HG03558 (cell line): ENCODE measurements around the gene LYSET.
A peak's percentile ranks its signal among the peaks of the same experiment; 100 is the strongest.
"Not testable (repeated sequence)": the region's sequence is repeated elsewhere in the genome, so short reads cannot be mapped to it uniquely, and the experiment has no call there.

Experiments used
- ATAC-seq: cut with Tn5 transposase; IDR thresholded peaks from one replicate; pipeline ENCODE4 v1.9.1; 2021; ENCODE audit warnings: moderate number of reproducible peaks; ENCODE audit not compliant: unreplicated experiment; ENCODE audit errors: extremely low read depth

Gene LYSET

DNA sequence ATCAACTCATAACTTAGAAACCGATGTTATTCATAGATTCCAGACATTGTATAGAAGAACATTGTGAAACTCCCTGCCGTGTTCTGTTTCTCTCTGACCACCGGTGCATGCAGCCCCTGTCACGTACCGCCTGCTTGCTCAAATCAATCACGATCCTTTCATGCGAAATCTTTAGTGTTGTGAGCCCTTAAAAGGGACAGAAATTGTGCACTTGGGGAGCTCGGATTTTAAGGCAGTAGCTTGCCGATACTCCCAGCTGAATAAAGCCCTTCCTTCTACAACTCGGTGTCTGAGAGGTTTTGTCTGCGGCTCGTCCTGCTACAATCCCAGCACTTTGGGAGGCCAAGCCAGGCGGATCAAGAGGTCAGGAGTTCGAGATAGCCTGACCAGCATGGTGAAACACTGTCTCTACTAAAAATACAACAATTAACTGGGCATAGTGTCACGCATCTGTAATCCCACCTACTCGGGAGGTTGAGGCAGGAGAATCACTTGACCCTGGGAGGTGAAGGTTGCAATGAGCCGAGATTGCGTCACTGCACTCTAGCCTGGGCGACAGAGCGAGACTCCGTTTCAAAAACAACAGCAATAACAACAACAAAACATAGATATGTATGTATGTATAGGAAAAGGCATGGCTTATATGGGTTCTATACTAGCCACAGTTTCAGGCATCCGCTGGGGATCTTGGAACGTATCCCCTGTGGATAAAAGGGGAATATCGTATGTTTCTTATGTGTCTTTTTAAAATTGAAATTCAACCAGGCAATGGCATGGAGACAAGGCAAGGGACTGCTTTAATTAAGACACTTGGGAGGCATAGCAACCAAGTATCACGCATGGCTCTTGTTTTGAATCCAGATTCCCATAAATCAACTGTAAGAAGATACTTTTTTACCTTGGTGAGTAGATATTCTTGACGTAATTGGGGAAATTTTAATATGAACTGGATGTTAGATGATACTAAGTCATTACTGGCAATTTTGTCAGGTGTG, 19.5 kb upstream of the LYSET start:
- not testable (repeated sequence) for ATAC-seq

DNA sequence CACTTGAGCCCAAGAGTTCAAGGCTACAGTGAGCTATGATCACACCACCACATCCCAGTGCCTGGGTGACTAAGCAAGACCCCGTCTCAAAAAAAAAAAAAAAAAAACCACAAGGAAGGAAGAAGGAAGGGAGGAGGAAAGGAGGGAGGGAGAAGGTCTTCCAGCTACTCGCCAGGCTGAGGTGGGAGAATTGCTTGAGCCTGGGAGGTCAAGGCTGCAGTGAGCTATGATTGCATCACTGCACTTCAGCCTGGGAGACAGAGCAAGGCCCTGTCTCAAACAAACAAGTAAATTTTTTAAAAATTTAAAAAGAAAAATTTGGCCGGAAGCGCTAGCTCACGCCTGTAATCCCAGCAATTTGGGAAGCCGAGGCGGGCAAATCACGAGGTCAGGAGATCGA, 16.5 kb upstream of the LYSET start:
- ATAC-seq = not testable (repeated sequence)

DNA sequence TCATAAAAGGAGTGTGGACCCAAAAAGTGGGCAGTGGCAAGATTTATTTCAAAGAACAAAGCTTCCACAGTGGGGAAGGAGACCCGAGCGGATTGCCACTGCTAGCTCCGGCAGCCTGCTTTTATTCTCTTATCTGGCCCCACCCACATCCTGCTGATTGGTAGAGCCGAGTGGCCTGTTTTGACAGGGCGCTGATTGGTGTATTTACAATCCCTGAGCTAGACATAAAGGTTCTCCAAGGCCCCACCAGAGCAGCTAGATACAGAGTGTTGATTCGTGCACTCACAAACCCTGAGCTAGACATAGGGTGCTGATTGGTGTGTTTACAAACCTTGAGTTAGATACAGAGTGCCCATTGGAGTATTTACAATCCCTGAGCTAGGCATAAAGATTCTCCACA, 15.5 kb upstream of the LYSET start:
- not testable (repeated sequence) for ATAC-seq

- not testable (repeated sequence) for ATAC-seq
Measured at GRCh38 chr14:93170141-93170540, 15.0 kb upstream of the LYSET start.

- ATAC-seq = no peak
Measured at GRCh38 chr14:93171376-93171775, 13.7 kb upstream of the LYSET start.

DNA sequence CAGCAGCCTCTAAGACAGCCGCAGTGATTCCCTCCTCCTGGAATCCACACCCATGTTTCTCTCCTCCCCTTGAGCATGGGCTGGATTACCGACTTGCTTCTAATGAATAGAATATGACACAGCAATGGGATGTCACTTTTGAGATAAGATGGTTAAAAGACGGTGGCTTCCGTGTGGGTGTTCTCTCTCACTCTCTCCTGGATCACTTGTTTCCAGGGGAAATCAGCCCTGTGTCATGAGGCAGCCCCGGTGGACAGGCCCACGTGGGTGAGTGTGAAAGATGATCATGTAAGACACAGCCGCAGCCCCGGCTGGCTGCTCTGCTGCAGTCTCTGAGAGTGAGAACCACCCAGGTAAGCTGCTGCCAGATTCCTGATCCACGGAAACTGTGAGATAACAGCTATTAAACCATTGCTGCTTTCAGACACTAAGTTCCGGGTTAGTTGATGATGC, 11.1 kb upstream of the LYSET start:
- no peak for ATAC-seq

- ATAC-seq = not testable (repeated sequence)
Measured at GRCh38 chr14:93174731-93175130, 10.4 kb upstream of the LYSET start.

DNA sequence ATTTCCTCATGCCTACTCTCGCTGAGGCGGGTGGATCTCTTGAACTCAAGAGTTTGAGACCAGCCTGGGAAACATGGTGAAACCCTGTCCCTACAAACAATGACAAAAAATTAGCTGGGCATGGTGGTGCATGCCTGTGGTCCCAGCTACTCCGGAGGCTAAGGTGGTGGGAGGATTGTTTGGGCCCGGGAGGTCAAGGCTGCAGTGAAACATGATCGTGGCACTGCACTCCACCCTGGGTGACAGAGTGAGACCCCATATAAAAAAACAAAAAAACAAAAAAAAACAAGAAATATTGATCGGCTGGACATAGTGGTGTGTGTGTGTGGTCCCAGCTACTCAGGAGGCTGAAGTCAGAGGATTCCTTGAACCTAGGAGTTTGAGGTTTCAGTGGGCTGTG, 9.6 kb upstream of the LYSET start:
- ATAC-seq = no peak

GRCh38 chr14:93183596-93184317, 1.4 kb upstream of the LYSET start:
- ATAC-seq = no peak

- ATAC-seq = no peak
Measured at GRCh38 chr14:93185349-93185720, 218 bp downstream of the LYSET start.

GRCh38 chr14:93186466-93186865, 1.3 kb downstream of the LYSET start:
- no peak for ATAC-seq

GRCh38 chr14:93186956-93187355, 1.8 kb downstream of the LYSET start:
- no peak for ATAC-seq

DNA sequence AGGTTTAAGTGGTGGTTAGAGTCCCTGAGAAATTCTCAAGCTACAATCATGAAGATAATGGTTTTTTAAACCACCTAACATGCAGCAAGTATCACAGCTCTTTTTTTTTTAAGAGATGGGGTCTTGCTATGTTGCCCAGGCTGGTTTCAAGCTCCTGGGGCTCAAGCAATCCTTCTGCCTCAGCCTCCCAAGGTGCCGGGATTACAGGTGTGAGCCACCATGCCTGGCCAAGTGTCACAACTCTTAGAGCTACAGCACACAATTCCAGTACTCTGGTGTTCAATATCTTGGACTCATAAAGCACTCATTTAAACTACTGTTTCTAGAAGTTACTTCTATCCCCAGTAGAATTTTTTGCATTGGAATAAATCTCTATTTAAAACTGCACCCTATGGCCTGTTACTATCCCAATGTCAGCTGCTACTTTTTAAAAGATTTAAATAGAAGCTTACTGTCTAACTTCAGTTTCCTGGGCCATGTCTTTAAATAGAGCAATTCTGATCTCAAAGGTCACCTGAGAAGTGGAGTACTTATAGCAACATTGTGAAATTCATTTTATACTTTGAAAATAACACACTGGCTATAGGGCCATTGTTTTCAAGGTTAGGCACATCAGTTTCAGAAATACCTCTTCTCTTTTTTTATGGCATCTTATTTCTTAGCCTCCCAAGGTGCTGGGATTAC, 10.3 kb downstream of the LYSET start:
- no peak for ATAC-seq

DNA sequence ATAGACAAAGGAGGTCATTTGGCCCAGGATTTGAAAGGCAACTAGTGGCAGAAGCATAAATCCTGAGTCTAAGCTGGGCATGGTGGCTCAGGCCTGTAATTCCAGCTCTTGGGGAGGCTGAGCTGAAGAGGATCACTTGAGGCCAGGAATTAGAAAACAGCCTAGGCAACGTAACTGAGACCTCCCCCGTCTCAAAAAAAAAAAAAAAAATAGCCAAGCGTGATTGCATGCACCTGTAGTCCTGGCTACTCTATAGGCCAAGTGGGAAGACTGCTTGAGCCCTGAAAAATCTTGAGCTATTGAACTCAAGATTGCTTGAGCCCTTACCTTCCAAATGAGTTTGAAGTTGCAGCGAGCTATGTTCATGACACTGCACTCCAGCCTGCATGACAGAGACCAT, 13.9 kb downstream of the LYSET start:
- no peak for ATAC-seq

- ATAC-seq = no peak
Measured at GRCh38 chr14:93200553-93200952, 15.4 kb downstream of the LYSET start.

DNA sequence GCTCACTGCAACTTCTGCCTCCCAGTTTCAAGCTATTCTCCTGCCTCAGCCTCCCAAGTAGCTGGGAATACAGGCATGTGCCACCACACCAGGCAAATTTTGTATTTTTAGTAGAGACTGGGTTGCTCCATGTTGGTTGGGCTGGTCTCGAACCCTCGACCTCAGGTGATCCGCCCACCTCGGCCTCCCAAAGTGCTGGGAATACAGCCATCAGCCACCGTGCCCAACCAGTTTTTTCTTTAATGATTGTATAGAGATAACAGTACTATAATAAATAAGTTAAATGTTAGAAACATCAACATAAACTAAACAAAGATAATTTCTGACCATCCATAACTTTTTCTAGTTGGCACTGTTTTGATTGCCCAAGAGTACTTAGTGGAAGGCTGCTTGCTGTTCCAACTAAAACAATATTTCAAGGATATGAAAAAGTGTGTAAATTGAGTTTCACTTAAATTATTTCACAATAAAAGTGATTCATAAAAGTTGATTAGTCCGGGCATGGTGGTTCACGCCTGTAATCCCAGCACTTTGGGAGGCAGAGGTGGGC, 16.1 kb downstream of the LYSET start:
- ATAC-seq = no peak

- peak; percentile 81 for ATAC-seq
Measured at GRCh38 chr14:93206793-93207467, 21.8 kb downstream of the LYSET start, which contains the start of the genes GON7 and UBR7. Gene GON7 (minus strand): TSS chr14:93207065. CDS start chr14:93207037, 28 bp downstream. Gene UBR7 (plus strand): TSS chr14:93207256. CDS start chr14:93207292, 36 bp downstream.

DNA sequence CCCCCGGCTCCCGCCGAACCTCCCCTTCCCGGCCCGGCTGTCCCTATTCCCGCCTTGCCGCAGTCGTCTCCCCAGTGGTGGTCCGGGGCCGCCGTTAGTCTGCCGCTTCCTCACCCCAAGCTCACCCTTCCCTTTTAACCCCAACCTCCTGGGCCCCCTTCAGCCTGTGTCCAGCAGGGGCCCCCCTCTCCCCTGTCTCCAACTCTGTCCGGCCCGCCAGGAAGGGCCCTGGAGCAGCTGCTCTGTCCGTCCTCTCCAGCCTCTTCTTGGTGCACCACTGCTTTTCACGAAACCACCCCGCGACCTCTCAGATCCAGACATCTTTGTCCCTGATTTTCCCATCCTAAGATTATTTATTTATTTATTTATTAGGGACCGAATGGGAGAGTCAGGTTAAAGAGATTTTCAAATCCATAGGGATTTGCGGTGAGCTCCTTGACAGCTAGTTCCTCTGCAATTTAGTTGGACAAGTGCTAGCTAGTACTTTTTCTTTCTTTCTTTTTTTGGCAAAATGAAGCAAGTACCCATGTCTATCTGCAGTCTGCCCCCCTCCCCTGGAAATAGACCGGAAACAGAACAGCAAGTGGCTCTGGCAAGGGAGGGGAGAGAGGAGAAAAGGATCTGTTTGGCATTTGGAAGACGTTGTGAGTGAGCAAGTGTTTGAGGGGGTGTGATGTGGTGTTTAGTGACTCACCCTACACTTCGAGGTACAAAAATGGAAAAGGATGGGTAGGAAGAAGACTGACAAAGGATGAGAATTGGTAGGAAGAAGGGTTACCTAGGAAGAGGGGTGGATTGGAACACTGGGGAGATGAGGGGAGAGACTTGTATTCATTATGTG, 22.6 kb downstream of the LYSET start:
- peak; percentile 8 for ATAC-seq

DNA sequence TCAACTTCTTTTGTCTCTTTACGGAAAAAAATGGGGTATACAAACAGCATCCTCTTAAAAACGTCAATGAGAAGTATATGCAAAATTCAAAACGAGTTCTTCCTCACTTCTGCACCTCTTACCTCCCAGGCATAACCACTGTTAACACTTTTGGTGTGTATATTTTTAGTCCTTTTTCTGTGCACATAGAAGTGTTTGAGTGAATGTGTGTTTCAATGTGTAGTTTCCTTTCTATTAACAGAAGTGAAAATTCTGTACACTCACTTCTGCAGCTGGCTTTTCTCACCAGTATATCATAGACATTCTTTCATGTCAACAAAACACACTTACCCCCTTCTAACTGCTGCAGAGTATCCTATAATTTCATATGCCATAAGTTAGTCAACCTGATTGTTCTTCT, 27.3 kb downstream of the LYSET start:
- ATAC-seq = peak; percentile 74
